NB4 (cell line): ENCODE measurements around the gene PTGS1.

ENCODE experiments used
- CTCF ChIP-seq: IDR thresholded peaks from one replicate; pipeline ENCODE4 v1.5.1; 2012; ENCODE audit warnings: low read depth, low read length
- POLR2A ChIP-seq: IDR thresholded peaks from 2 replicates; pipeline ENCODE4 v1.6.1; 2011; ENCODE audit warnings: mild to moderate bottlenecking; ENCODE audit not compliant: insufficient read length; ENCODE audit errors: extremely low read depth
- TF ChIP-seq, protein P1 (sequence below): IDR thresholded peaks from 2 replicates; pipeline ENCODE4 v1.6.1; 2011; ENCODE audit warnings: low read depth, low read length

DNA sequence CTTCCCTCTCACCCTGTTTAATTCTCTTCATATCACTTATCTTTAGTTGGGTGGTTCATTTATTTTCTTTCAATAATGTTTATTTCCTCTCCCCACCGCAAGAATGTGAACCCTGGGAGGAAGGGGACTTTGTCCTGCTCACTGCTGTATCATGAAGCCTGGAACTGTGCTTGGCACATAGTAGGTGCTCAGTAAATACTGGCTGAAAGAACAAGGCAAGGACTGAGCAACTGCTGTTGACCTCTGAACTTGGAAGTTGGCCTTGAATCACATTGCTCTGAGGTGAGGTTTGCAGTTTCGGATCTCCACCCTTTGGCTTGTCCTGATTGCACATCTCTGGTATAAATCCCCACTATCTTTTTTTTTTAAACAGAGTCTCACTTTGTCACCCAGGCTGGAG is 22.0 kb upstream of the PTGS1 start:
- TF ChIP-seq POLR2A, result no peak
- TF ChIP-seq CTCF, result no peak
- TF ChIP-seq, protein P1, sequence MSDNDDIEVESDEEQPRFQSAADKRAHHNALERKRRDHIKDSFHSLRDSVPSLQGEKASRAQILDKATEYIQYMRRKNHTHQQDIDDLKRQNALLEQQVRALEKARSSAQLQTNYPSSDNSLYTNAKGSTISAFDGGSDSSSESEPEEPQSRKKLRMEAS, result no peak
